Measurements from ENCODE around the gene KRTAP19-7.

The KRTAP19-7 gene, protein sequence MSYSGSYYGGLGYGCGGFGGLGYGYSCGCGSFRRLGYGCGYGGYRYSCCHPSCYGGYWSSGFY

DNA sequence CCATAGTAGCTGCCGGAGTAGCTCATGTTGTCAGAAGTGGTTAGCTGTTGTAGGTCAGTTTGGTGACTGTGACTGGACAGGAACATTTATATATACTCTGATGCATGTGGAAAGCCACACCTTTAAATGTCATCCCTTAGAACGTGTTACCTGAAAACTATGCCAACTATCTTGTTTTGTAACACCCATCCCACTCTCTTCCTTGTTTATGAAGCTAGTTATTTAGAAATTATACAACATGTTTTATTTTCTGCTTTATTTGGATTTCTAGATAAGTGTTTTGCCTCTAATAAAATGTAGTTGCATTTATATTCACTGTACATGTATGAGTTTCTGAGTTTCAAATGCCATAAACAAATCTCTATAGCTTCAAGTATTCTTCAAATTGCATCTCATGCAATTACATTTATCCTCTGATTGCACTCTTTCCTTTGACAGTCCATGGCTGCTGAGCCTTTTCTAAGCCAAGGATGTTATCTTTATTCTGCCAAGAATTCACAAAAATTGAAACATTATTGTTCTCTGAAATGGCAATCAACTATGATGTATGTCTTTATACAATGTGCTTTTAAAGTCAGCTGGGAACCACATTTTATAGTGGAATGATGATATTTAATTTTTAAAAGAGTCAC is at the start of gene KRTAP19-7:
TSS of gene KRTAP19-7 (minus strand) at position 51 of the 632 bp plus-strand sequence. CDS start at position 26, 25 bp downstream.
- no peak for DNase-seq

- no peak for DNase-seq
These were observed 44.9 kb upstream of the KRTAP19-7 start for GRCh38 chr21:30605968-30606367.

- no peak for DNase-seq
These were observed 39.7 kb upstream of the KRTAP19-7 start, which contains the start of gene KRTAP22-1 for GRCh38 chr21:30600787-30601186. Gene KRTAP22-1, plus strand, starts transcription at chr21:30601087.

DNA sequence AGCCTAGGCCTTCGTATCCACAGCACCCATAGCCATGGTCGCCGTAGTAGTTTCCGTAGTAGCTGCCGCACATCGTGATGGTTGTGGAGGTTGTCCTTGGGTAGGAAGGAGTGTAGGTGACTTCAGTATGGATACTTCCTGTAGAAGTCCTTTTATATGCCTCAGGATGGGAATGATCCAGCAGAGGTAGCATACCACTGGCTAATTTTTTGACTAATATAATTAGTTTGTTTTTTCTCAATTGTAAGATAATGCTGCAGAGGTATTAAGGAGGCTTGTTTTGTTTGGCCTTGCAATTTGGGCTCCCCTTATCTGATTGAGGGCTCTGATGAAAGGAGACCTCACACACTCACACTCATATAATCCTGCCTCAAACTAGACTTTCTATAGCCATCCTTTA is 37.7 kb upstream of the KRTAP19-7 start, which contains the start of gene KRTAP6-2:
TSS of gene KRTAP6-2 (minus strand) at position 101 of the 400 bp plus-strand sequence. CDS start at position 73, 28 bp downstream.
- DNase-seq = no peak

GRCh38 chr21:30592140-30592539 is 31.0 kb upstream of the KRTAP19-7 start, which contains the start of gene KRTAP6-3:
Gene KRTAP6-3, plus strand, starts transcription at chr21:30592440. Its CDS starts 6 bp downstream, at chr21:30592446.
- DNase-seq = no peak

DNA sequence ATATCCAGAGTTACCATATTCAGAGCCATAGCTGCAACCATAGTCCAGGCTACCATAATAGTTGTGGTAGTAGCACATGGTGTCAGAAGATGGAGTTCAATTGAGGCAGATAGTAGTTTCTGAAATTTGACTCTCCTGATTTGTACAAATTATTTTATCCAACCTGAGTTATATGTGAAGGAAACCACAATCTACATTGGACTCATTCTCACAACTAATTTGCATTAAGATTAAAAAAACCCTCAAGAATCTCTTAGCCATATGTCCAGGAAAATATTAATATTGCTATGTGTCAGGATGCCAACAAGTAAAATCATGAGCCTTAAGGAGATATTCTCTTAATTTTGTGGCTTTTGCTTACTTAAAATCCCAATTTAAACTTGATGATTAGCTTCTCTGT is 29.2 kb upstream of the KRTAP19-7 start, which contains the start of gene KRTAP22-2:
TSS of gene KRTAP22-2 (minus strand) at position 101 of the 400 bp plus-strand sequence.
- no peak for DNase-seq

- no peak for DNase-seq
These were observed 21.8 kb upstream of the KRTAP19-7 start for GRCh38 chr21:30582870-30583269.

DNA sequence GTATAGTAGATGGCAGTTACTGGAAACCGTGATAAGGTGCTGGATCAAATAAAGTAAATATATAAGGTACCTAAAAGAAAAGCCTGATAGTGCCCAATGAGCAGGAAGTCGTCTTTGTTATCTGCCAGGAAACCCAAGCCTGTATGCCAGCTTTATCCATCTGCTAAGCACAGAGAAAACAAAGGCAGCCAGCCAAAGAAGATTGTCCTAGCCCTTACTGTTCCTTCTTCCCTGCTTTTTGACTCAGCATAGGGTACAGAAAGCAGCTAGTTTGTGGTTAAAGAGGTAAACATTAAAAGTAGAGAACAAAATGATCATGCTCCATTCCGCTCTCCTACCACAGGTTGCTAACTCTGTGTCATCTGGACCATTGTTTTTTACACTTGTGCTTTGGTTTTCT is 19.0 kb upstream of the KRTAP19-7 start:
- DNase-seq = no peak

GRCh38 chr21:30579346-30579745 is 18.2 kb upstream of the KRTAP19-7 start:
- DNase-seq = no peak

DNA sequence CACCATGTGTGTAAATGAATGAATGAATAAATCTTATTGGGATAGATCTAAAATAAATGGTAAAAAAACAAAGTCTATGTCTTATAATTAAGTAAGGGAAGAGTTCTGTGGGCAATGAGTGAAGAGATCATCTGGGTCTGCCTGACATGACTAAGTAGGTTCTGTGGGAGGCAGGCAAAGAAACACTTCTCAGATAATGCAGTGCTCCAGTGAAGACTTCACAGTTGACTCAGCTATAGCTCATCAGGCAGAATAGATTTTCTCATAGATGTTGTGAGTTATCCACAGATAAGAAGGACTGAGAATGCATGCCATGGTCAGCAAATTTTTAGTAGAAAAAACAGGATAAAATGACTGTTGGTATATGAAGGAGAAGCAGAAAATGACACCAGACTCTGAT is 16.7 kb upstream of the KRTAP19-7 start:
- no peak for DNase-seq

DNA sequence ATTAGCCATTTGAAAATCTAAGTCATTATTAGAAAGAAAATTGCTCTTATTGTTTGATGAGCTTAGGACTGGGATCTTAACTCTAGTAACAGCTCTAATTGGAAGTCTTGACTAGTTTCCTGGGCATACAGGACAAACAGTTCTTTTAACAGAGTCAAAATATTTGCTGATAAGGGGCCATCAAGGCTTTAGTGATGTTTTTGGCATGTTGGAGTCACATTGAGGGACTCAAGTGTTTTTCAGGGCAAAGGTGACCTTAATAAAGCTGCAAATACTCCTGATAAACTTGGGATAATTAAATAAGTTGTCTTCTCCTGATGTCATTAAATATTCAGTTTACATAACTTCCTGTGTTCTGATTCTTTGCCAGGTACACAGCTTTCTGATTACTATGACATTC is 6.5 kb upstream of the KRTAP19-7 start:
- no peak for DNase-seq

DNA sequence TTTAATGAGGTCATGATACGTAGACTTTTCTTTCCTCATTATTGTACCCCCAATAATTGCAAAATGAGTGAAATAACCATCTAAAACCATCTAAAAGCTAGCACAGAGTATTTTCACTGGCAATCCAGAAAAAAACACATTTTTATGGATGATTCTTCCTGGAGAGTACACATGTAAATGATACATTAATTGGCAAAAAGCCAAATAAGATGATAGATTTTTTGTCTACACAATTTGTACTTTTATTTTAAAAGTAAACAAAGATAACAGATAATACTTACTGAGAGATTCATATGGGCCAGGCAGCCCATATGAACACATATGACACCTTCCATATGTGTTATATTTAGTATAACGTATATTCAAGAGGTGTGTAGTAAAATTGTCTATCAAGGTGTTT is 2.5 kb upstream of the KRTAP19-7 start:
- no peak for DNase-seq

DNA sequence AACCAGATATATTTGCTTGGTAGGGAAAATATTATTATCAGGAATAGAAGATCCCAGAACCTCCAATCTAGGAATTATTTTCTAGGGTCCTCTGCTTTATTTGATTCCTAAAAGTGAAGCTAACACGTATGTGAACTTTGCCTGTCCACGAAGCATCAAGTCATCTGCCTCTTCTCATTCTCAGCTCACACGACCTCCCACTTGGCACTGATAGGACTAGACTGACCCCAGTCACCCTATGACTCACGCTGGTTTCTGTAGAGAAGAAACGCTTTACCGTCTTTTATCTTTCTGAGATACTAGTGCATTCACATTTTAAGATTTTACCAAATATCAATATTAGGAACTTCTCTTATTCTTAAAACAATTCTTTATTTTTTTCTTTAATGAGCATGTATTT is 2.0 kb upstream of the KRTAP19-7 start:
- DNase-seq = no peak

DNA sequence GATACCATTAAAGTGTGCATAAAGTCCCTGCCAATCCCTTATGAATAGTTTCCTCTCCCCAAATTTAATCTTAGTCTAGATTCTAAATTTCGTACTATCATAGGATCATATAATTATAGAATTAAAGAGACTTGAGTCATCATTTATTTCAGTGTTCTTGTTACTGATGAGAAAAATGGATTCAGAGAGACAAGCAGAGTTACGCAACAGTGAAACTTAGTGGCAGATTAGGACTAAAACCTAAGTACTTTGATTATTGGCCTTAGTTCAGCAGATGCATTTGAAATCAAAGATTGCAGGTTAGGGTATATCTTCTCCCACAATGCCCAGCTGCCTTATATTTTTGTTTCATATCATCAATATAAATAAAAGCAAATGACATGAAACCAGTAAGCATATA is 843 bp upstream of the KRTAP19-7 start:
- DNase-seq = no peak

GRCh38 chr21:30555095-30555494 is 6.0 kb downstream of the KRTAP19-7 start:
- no peak for DNase-seq

- DNase-seq = no peak
These were observed 8.3 kb downstream of the KRTAP19-7 start for GRCh38 chr21:30552782-30553181.

GRCh38 chr21:30541764-30542163 is 19.4 kb downstream of the KRTAP19-7 start, which contains the start of gene KRTAP19-6:
Gene KRTAP19-6, minus strand, starts transcription at chr21:30541864. Its CDS starts 31 bp downstream, at chr21:30541833.
- no peak for DNase-seq

- DNase-seq = no peak
These were observed 42.2 kb downstream of the KRTAP19-7 start for GRCh38 chr21:30518876-30519275.

- DNase-seq = no peak
These were observed 45.4 kb downstream of the KRTAP19-7 start for GRCh38 chr21:30515681-30516080.

Data from inflammatory macrophage treated with lipopolysaccharide for 1 hour (primary cell).